Ascending aorta (tissue), 2 donors: Measurements from ENCODE around the gene CDC73. TPM values are rescaled to one million over a fixed set of nuclear protein-coding genes. Genes with fewer than 3 reads are reported as not detected.

Experiments
- DNase-seq, 2 donors: peaks; one replicate each; pipeline ENCODE4 v3.0.0-alpha.2; 2019; ENCODE audit warnings: low spot score in 2 of 2
- H3K27ac ChIP-seq, 2 donors: fragments of 200-600 bp; sonication (generic); one replicate each; pipeline ENCODE4 v1.5.1; 2016 to 2017; ENCODE audit warnings: mild to moderate bottlenecking in 1 of 2
- H3K27me3 ChIP-seq: fragments of 200-600 bp; sonication (generic); one replicate; pipeline ENCODE4 v1.5.1; 2017
- H3K36me3 ChIP-seq, 2 donors: fragments of 200-600 bp; sonication (generic); one replicate each; pipeline ENCODE4 v1.5.1; 2016
- H3K4me1 ChIP-seq, 2 donors: fragments of 200-600 bp; sonication (generic); one replicate each; pipeline ENCODE4 v1.5.1; 2016 to 2017; ENCODE audit warnings: mild to moderate bottlenecking in 1 of 2
- H3K4me3 ChIP-seq, 2 donors: fragments of 200-600 bp; sonication (generic); one replicate each; pipeline ENCODE4 v1.5.1; 2016 to 2017; ENCODE audit warnings: mild to moderate bottlenecking in 1 of 2
- H3K9me3 ChIP-seq, 2 donors: fragments of 200-600 bp; sonication (generic); one replicate each; pipeline ENCODE4 v1.5.1; 2016
- CTCF ChIP-seq, 3 experiments: fragments of 200-600 bp in 2 of 3; fragments of 450-650 bp in 1 of 3; sonication (generic) in 2 of 3; IDR thresholded peaks; one replicate each; pipeline ENCODE4 v1.5.1; 2016 to 2019; ENCODE audit warnings: antibody characterized with exemption in 3 of 3, mild to moderate bottlenecking in 1 of 3, moderate library complexity in 1 of 3
- intact Hi-C: fragments of 100-400 bp; cut with DNase I; formaldehyde crosslinking; loops from one replicate; pipeline ENCODE4 v1.15.1; 2023
- total RNA-seq: library from RNA; depleted of rRNA; stranded (reverse); fragments of >200 nt; gene quantifications from one replicate; pipeline ENCODE4 v1.1.0, GENCODE V29; 2016

The CDC73 gene
- total RNA-seq, 1 donor from 2014 or later: 26.5 TPM

GRCh38 chr1:193156117-193156821 lies 34.4 kb downstream of the CDC73 start:
- Histone ChIP-seq H3K27me3 (no peaks in the 10 kb centered on the region), H3K36me3 (peaks cover 15 to 21% of the 10 kb centered on the region in 2 donors), H3K27ac (no peak overlapping the region), H3K4me1 (no peaks in the 10 kb centered on the region), H3K9me3 (no peaks in the 10 kb centered on the region), H3K4me3 (no peak overlapping the region)
- no peak for DNase-seq
- intact Hi-C loops: no loop called here
- TF ChIP-seq CTCF (IDR thresholded peaks at IDR 0.05): no peak

DNA sequence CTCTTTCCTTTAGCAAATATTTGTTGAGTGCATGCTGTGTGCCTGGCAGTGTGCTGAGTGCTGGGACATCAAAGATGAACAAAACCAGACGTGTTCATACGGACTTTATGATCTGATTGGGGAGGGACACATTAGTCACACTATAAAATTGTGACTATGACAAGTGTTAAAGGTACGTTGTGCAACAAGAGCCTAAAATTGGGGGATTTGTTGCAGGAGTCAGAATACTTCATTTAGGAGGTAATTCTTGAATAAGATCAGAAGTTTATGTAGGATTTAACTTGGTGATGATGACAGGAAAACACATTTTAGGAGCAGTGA lies 35.0 kb downstream of the CDC73 start:
- intact Hi-C loops: no loop called here
- DNase-seq: no peak
- no peak overlapping the region for H3K4me3 ChIP-seq
- peaks cover 15 to 18% of the 10 kb centered on the region in 2 donors for H3K36me3 ChIP-seq
- H3K27me3 ChIP-seq: no peaks in the 10 kb centered on the region
- no peaks in the 10 kb centered on the region for H3K4me1 ChIP-seq
- no peaks in the 10 kb centered on the region for H3K9me3 ChIP-seq
- no peak for TF ChIP-seq CTCF (IDR thresholded peaks at IDR 0.05)
- no peak overlapping the region for H3K27ac ChIP-seq

- Histone ChIP-seq H3K27ac (no peak overlapping the region), H3K27me3 (no peaks in the 10 kb centered on the region), H3K9me3 (no peaks in the 10 kb centered on the region), H3K36me3 (peaks cover 15 to 16% of the 10 kb centered on the region in 2 donors), H3K4me3 (no peak overlapping the region), H3K4me1 (no peaks in the 10 kb centered on the region)
- intact Hi-C loops: no loop called here
- no peak for TF ChIP-seq CTCF (IDR thresholded peaks at IDR 0.05)
- DNase-seq: no peak
These were observed 35.5 kb downstream of the CDC73 start for GRCh38 chr1:193157360-193157759.

DNA sequence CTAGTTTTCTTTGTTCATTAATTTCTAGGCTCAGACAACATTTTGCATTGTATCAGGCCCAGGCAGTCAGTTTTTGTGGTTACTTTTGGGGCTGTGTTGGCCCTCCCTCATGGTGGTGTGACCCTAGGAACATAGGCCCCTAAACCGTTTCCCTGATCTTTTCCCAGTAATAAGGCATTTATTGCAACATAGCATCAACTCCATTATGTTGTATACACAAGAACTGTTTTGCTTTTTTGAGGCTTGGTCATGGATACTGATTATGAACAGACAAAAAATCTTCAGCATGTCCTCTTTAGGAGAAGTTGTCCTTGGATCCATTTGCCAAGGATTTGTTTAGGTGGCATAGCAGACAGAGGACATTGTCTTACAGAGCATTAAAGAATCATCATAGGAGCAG lies 54.3 kb downstream of the CDC73 start:
- intact Hi-C loops: no loop called here
- no peak for DNase-seq
- H3K4me3 ChIP-seq: no peak overlapping the region
- no peak overlapping the region for H3K27ac ChIP-seq
- H3K36me3 ChIP-seq: no peaks in the 10 kb centered on the region
- H3K27me3 ChIP-seq: no peaks in the 10 kb centered on the region
- TF ChIP-seq CTCF (IDR thresholded peaks at IDR 0.05): no peak
- peaks cover 0 to 8% of the 10 kb centered on the region in 2 donors for H3K4me1 ChIP-seq
- no peaks in the 10 kb centered on the region for H3K9me3 ChIP-seq

DNA sequence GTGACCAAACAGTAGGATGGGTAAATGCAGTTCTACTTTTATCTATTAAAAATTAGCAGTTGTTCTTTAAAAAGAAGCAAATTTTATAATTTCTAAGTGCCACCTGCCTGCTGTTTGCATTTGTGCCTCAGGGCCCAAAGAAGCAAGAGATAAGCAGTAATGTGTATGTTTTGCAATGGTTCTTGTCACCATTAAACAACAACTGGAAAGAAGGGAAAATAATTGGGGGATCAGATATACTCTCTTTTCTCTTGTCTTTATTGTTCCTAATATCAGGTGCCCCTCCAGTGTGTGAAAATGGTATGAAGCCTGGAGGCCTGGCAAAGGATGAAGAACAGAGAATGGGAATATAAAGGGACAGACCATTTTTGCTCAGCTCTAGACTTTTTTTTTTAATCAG lies 55.0 kb downstream of the CDC73 start:
- intact Hi-C loops: no loop called here
- no peaks in the 10 kb centered on the region for H3K27me3 ChIP-seq
- no peak overlapping the region for H3K4me3 ChIP-seq
- H3K36me3 ChIP-seq: no peaks in the 10 kb centered on the region
- H3K27ac ChIP-seq: no peak overlapping the region
- no peaks in the 10 kb centered on the region for H3K9me3 ChIP-seq
- peaks cover 0 to 12% of the 10 kb centered on the region in 2 donors for H3K4me1 ChIP-seq
- no peak for TF ChIP-seq CTCF (IDR thresholded peaks at IDR 0.05)
- DNase-seq: no peak

GRCh38 chr1:193179094-193179493 lies 57.3 kb downstream of the CDC73 start:
- Histone ChIP-seq H3K4me3 (no peak overlapping the region), H3K9me3 (no peaks in the 10 kb centered on the region), H3K4me1 (peaks cover 0 to 17% of the 10 kb centered on the region in 2 donors), H3K36me3 (no peaks in the 10 kb centered on the region), H3K27ac (no peak overlapping the region), H3K27me3 (no peaks in the 10 kb centered on the region)
- no peak for TF ChIP-seq CTCF (IDR thresholded peaks at IDR 0.05)
- intact Hi-C loops: no loop called here
- no peak for DNase-seq
